ENCODE results near the gene POLD4.
A peak's percentile ranks its signal among the peaks of the same experiment; 100 is the strongest.

The POLD4 gene

DNA sequence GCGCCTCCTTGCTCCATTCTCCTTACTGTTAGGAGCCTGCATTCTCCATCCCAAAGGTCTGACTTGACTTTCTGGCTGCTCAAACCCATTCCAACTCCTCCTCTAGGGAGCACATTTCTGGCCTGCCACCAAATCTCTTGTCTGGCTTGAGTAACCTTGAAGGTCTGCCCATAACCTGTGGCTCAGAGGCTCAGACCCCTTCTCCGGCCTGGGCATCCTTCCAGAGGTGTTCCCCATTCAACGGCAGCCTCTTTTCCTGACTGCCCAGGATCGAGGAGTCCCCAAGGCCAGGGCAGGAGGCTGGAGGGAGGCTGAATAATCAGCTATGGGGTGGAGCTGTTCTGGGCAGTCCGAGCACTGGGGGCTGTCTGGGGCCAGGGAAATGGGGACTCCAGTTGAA is 40.6 kb upstream of the POLD4 start:
- H3K4me3 ChIP-seq (ENCODE audit: control insufficient read depth, low read depth, low read length) = no peak overlapping the region
- DNase-seq (ENCODE audit: low read depth) = no peak
- TF ChIP-seq, protein P1, sequence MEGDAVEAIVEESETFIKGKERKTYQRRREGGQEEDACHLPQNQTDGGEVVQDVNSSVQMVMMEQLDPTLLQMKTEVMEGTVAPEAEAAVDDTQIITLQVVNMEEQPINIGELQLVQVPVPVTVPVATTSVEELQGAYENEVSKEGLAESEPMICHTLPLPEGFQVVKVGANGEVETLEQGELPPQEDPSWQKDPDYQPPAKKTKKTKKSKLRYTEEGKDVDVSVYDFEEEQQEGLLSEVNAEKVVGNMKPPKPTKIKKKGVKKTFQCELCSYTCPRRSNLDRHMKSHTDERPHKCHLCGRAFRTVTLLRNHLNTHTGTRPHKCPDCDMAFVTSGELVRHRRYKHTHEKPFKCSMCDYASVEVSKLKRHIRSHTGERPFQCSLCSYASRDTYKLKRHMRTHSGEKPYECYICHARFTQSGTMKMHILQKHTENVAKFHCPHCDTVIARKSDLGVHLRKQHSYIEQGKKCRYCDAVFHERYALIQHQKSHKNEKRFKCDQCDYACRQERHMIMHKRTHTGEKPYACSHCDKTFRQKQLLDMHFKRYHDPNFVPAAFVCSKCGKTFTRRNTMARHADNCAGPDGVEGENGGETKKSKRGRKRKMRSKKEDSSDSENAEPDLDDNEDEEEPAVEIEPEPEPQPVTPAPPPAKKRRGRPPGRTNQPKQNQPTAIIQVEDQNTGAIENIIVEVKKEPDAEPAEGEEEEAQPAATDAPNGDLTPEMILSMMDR (conservative IDR thresholded peaks at IDR 0.05; ENCODE audit: control insufficient read depth, insufficient read depth, low read depth, low read length) = no peak

DNA sequence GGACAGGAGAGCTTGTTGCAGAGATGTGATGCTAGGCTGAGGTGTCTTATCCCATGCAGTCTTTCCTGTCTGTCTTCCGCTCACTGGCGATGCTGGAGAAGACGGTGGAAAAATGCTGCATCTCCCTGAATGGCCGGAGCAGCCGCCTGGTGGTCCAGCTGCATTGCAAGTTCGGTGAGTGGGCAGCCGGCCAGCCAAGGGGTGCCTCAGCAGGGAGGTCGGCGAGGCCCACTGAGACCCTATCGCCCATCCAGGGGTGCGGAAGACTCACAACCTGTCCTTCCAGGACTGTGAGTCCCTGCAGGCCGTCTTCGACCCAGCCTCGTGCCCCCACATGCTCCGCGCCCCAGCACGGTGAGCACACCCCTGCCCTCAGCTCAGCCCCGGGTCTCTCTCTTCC is 40.1 kb upstream of the POLD4 start:
- TF ChIP-seq, protein P1 (conservative IDR thresholded peaks at IDR 0.05; ENCODE audit: control insufficient read depth, insufficient read depth, low read depth, low read length) = no peak
- H3K4me3 ChIP-seq (ENCODE audit: control insufficient read depth, low read depth, low read length) = no peak overlapping the region
- no peak for DNase-seq (ENCODE audit: low read depth)

DNA sequence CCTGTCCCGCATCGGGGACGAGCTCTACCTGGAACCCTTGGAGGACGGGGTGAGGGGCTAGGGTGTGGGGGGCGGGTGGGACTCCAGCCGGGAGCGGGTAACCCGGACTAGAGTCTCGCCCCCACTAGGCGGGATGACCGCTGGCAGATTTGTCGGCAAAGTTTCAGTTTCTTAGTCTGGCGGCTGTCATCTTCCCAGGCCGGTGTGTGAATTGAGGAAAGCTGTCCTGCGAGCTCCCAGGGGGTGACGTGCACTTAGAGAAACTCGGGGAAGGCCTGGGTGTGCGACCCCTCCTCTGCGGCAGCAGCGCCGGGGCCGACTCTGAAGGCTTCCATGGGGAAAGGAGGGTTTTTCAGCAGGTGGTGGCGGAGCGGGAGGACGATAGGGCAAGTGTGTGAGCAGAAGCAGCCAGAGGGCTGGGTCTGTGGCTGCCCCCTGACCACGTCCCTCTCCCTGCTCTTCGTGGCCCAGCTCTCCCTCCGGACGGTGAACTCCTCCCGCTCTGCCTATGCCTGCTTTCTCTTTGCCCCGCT is 38.9 kb upstream of the POLD4 start:
- H3K4me3 ChIP-seq (ENCODE audit: control insufficient read depth, low read depth, low read length) = peak overlapping the region; percentile 84
- TF ChIP-seq, protein P1 (conservative IDR thresholded peaks at IDR 0.05; ENCODE audit: control insufficient read depth, insufficient read depth, low read depth, low read length) = no peak
- no peak for DNase-seq (ENCODE audit: low read depth)

DNA sequence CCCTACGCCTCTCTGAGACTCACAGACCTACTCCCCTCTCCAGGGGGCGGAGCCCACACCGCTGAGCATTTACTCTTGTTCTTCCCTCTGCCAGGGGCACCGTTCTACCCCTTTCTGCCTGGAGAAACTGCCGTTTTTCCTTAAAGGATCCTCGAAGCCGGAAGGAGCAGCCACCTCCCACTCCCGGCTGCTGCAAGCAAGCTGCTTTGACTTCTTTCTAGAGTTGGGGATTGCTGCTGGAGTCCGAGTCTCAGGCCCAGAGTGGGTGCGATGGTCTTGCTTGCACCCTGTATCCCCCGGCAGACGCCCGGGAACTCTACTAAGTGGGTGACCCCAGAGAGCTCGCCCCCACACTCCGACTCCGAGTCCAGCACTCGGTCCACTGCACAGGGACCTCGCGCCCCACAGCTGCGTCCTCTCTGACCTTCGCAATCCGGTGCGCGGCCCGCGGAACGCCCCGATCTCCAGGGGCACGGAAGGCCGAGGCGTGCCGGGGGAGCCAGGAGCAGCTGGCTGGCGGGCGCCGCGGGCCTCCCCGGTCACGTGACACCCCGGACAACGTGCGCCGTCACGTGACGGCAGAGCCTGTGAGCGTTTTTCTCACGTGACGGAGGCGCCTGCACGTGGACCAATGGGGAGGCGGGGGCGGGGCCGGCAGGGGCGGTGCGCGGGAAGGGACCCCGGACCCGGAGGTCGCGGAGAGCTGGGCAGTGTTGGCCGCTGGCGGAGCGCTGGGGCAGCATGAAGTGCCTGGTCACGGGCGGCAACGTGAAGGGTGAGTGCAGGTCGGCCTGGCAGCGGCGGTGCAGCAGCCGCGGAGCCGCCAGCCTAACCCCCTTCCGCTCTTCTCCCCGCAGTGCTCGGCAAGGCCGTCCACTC is 38.2 kb upstream of the POLD4 start, which contains the start of gene RAD9A:
TSS of gene RAD9A (plus strand) at position 683 of the 879 bp plus-strand sequence. CDS start at position 742, 59 bp downstream.
- DNase-seq (ENCODE audit: low read depth) = peak; percentile 89
- TF ChIP-seq, protein P1 (conservative IDR thresholded peaks at IDR 0.05; ENCODE audit: control insufficient read depth, insufficient read depth, low read depth, low read length) = no peak
- peak within 1 kb of the TSS; percentile 84 for H3K4me3 ChIP-seq (ENCODE audit: control insufficient read depth, low read depth, low read length)

DNA sequence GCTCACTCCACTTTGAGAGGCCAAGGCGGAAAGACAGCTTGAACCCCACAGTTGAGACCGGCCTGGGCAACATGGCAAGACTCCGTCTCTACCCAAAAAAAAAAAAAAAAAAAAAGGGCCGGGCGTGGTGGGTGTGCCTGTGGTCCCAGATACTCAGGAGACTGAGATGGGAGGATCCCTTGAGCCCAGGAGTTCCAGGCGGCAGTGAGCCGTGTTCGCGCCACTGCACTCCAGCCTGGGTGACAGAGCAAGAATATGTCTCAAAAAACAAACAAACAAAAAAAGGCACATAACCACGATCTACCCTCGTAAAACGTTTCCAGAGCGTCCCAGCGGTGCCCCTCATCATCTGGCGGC is 37.6 kb upstream of the POLD4 start:
- TF ChIP-seq, protein P1 (conservative IDR thresholded peaks at IDR 0.05; ENCODE audit: control insufficient read depth, insufficient read depth, low read depth, low read length) = no peak

DNA sequence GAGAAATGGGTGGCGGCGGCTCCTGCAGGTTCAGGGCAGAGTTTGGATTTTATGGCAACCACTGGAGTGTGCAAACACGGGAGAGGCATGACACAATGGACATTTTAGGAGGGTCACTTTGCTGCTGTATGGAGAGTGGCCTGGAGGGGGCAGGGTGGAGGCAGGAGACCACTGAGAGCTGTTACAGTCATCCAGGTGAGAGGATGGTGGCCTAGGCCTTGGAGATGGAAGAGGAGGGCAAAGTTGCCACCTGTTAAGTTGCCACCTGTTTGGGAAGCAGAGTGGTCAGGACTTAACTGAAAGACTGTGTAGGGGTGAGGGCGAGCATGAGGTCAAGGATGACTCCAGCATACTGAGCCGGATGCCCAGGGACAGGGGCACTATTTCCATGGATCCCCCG is 36.1 kb upstream of the POLD4 start:
- H3K4me3 ChIP-seq (ENCODE audit: control insufficient read depth, low read depth, low read length) = no peak overlapping the region
- TF ChIP-seq, protein P1 (conservative IDR thresholded peaks at IDR 0.05; ENCODE audit: control insufficient read depth, insufficient read depth, low read depth, low read length) = peak; percentile 63
- DNase-seq (ENCODE audit: low read depth) = no peak

More for the DNA sequence above, 37.6 kb upstream of the POLD4 start:
- DNase-seq (ENCODE audit: low read depth) = no peak
- H3K4me3 ChIP-seq (ENCODE audit: control insufficient read depth, low read depth, low read length) = peak overlapping the region; percentile 84
